GM04503 (cell line): ENCODE data around the gene PLIN3.
"Not testable (repeated sequence)": the region's sequence is repeated elsewhere in the genome, so short reads cannot be mapped to it uniquely, and the experiment has no call there.

Source experiments
- DNase-seq: peaks from one replicate; pipeline ENCODE4 v3.0.0-alpha.2; 2012; ENCODE audit warnings: low read depth

Gene PLIN3

DNA sequence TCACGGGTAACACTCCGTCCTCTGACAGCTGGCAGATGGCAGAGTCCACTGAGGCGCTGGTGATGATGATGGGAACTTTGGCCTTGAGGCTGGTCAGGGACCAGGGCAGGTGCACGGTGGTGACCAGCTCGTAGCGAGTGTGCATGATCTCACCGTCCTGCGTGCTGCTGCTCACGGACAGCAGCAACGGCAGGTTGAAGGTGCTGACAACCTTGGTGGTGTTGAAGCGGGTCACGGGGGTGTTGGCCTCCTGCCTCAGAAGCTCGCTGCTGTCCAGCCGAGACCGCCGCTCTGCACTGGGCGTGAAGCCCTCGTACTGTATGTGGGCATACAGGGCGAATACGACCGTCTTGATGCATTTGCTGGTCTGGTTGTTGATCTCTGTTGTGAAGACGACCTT, 23.6 kb upstream of the PLIN3 start:
- no peak for DNase-seq

DNA sequence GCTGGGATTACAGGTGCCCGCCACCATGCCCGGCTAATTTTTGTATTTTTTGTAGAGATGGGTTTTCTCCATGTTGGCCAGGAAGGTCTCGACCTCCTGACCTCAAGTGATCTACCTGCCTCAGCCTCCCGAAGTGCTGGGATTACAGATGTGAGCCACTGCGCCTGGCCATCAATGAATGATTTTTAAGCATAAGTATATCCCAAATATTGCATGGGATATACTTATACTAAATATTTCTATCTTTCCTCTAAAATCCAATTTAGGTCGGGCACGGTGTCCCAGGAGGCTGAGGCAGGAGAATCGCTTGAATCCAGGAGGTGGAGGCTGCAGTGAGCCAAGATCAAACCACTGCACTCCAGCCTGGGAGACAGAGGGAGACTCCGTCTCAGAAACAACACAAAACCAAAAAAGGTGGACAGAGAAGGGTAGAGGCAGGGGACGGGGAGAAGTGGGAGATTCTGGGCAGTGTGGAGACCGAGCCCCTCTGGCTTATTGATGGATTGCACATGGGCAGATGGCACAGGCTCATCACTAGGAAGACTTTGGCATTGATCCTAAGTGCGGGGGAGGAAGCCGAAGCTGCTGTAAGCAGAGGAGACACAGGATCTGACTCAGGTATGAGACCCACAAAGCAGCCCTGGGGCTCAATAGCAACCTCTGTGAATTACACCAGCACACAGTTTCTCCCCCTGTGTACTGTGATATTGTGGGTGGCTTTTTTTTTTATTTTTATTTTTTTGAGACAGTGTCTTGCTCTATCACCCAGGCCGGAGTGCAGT, 21.8 kb upstream of the PLIN3 start:
- DNase-seq: no peak

DNA sequence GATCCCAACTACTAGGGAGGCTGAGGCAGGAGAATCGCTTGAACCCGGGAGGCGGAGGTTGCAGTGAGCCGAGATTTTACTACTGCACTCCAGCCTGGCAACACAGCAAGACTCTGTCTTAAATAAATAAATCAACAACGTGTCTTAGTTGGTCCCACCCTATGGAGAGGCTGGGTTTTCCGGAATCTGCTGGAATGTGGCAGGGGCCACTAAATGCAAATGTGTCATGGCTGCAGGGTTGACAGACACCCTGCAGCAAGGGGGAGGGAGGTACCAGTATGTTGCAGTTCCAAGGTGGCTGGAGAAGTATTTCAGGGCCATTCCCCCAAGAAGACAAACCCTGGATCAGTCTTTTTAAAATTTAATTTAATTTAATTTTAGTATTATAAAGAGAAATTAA, 20.3 kb upstream of the PLIN3 start:
- DNase-seq: not testable (repeated sequence)

DNA sequence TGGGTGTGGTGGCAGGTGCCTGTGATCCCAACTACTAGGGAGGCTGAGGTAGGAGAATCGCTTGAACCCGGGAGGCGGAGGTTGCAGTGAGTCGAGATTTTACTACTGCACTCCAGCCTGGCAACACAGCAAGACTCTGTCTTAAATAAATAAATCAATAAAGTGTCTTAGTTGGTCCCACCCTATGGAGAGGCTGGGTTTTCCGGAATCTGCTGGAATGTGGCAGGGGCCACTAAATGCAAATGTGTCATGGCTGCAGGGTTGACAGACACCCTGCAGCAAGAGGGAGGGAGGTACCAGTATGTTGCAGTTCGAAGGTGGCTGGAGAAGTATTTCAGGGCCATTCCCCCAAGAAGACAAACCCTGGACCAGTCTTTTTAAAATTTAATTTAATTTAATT, 17.5 kb upstream of the PLIN3 start:
- not testable (repeated sequence) for DNase-seq

DNA sequence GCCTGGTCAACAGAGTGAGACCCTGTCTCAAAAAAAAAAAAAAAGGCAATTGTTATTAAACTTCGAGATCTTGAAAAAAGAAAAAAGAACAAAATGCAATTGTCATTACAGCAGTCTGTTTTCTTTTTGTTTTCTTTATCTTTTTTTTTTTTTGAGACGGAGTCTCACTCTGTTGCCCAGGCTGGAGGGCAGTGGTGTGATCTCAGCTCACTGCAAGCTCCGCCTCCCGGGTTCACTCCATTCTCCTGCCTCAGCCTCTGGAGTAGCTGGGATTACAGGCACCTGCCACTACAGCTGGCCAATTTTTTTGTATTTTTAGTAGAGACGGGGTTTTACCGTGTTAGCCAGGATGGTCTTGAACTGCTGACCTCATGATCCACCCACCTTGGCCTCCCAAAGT, 15.4 kb upstream of the PLIN3 start:
- DNase-seq: not testable (repeated sequence)

DNA sequence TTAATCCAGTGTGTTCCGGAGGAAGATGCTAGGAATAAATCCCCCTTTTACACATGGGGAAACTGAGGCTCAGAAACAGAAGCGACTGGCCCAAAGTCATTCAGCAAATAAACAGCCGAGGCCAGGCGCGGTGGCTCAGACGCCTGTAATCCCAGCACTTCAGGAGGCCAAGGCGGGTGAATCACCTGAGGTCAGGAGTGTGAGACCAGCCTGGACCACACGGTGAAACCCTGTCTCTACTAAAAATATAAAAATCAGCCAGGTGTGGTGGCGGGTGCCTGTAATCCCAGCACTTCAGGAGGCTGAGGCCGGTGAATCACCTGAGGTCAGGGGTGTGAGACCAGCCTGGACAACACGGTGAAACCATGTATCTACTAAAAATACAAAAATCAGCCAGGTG, 11.6 kb upstream of the PLIN3 start:
- DNase-seq: no peak

DNA sequence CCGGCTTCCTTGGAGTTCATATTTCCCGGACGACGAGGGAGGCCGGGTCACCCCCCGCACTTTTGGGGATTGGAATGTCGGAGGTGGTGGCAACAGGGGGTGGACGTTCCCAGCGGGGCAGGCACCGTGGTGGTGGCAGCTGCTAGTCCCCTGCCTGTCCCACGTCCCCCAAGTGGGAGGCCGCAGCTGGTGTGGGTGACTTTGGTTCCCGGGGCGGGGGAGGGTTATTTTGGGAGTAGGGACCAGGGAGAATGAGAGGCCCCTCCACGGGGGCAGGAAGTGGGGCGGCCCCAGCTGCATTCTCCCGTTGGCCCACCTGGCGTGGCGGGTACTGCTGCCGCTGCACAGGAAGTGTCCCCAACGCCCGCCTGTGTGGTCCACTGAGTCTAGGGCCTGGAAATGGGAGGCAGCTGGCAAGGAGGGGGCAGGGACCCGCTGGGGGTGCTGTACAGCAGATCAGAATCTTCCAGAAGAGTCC, 11.1 kb upstream of the PLIN3 start:
- DNase-seq: no peak

DNA sequence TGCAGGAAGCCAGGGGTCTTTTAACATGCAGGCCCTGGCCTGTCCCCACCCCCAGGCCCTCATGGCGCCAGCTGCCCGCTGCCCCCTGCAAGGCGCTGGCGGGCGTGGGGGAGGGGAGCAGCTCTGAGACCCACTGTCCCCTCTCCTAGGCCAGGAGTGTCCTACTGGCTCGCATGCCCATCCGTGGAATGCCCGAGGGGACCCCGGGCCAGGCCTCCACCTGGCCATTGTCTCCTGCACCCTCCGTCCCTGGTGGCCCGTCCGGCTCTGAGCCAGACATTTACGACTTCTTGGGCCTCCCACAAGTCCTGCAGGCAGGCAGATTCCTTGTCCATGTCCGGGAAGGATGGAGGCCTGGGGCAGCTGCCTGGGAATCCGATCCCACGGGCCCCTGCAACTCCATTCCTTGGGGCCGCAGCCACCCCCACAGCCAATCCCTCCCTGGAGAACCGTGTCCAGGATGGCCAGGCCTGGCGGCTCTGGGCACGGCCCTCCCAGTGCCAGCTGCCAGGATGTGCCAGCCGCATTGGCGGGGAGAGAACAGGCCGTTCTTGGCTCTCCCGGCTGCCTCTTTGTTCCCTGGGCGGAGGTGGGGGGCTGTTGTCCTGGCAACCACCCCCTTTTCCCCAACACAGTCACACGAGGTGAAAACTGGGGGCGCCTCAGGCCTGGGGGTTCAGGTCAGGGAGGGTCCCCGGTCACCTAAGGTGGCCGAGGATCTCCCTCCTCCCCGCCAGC, 10.5 kb upstream of the PLIN3 start:
- DNase-seq: no peak

DNA sequence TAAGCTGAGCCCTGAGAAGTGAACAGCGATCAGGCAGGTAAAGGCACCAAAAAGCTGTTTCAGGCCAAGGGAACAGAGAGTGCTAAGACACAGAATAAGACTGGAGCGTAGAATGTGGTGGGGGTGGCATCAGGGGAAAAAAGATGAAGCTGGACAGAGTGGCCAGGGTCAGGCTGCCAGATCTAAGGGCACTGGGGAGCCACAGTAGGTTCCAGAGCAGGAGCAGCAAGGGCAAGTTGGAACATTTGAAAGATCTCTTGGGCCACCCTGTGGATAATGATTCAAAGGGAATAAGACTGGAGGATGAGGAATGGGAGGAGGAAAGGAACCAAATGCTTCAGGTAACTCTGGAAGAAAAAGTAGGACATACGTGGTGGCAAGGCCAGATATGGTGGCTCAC, 6.5 kb upstream of the PLIN3 start:
- DNase-seq: no peak

DNA sequence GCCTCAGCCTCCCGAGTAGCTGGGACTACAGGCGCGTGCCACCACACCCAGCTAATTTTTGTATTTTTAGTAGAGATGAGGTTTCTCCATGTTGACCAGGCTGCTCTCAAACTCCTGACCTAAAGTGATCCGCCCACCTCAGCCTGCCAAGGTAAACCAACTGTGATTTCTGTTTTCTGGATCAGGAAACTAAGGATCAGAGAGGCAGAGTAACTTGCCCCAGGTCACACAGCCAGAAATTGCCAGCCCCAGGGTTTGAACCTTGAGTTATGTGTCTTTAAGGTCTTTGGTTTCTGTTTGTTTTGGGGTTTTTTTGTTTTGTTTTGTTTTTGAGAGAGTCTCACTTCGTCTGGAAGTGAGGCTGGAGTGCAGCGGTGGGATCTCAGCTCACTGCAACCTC, 4.2 kb upstream of the PLIN3 start:
- no peak for DNase-seq

DNA sequence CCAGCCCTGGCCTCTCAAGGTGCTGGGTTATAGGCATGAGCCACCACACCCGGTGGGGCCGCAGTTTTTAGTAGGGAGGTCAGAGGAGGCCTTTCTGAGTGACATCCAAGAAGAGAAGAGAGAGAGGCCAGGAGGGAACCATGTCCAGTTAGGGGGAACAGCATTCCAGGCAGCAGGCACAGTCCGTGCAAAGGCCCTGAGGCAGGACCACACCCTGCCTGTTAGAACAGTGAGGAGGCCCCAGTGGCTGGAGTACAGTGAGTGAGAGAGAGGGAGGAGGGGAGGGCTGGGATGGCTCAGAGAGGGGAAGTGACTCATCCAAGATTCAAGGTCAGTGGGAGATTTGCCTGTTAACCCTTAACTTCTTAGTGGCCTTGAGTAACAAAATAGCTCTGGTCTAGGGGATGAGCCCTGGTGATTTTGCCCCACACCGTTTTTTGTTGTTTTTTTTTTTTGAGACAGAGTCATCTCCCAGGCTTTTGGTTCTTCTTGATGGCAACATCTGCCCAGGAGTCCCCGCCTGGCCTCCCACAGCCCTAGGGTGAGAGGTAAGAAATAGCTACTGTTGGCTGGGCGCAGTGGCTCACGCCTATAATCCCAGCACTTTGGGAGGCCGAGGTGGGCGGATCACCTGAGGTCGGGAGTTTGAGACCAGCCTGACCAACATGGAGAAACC, 2.7 kb upstream of the PLIN3 start:
- peak; percentile 82 for DNase-seq

DNA sequence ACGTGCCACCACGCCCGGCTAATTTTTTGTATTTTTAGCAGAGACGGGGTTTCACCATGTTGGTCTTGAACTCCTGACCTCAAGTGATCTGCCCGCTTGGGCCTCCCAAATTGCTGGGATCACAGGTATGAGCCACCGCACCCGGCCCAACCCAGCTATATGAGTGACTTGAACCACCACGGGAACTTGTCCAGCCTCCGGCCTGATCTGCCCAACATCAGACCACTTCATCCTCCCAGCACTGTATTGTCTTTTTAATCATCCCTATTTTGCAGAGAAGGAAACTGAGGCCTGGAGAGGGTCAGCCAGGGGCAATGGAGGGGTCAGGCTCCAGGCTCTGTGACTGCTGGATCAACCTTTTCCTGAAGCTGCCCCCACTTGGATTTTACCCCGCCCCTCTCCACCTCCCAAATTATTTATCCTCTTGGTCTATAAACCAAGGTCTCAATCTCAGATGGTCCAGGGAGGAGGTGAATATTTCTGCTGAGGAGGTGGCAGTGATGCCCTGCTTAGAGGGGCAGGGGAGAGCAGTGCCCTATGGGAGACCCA, 893 bp upstream of the PLIN3 start:
- DNase-seq: no peak

DNA sequence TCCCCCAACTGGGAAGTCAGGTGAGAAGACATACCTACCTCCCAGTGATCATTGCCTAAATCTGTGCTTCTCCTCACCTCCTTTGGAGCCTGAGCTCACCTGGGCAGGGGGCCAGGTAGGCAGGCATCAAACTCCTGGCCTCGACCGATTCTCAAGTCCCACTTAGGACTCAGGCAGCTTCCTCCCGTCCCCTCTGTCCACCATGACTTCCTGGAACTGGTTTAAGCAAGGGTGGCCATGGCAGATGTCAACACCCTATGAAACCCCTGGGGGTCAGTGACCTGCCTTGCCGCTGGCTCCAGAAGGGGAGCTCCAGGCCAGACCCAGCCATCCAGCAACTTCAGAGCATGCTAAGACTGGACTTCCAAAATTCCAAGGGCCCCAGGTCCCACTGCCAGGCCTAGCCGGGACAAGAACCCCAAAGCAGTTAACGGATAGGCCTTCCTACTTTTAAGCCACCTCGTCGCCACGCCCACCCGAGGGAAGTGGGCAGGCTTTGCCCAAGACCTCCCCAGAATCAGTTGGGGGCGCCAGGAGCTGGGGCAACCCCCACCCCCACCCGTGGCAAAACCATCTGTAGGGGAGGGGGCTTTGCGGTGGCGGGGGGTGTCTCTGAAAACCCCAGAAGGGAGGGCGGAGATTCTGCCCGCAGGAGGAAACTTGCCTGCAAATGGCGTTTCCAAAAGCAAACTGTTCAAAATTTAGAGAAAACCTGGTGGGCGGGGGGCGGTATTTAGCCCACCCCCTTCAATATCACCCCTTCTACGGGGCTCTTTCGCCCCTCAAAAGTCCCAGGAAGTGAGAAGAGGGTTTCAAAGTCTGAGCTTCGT, 657 bp downstream of the PLIN3 start:
- DNase-seq: no peak

DNA sequence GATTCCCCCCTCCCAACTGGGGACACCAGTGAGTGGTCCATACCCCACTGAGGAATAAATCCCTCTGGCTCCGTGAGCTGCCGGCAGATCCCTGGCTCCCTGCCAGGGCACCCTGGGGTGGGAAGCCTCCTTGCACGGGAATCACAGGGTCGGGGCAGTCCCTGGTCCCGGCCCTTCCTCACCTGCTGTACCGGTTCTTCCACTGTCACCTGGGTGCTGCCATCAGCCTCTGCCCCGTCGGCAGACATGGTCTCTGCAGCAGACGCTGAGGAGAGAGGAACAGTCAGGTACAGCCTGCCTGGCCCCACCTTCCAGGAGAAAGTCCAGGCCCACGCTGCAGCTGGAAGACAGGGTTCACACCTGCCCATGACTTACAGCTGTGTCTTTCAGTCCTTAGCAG, 6.3 kb downstream of the PLIN3 start:
- DNase-seq: no peak

DNA sequence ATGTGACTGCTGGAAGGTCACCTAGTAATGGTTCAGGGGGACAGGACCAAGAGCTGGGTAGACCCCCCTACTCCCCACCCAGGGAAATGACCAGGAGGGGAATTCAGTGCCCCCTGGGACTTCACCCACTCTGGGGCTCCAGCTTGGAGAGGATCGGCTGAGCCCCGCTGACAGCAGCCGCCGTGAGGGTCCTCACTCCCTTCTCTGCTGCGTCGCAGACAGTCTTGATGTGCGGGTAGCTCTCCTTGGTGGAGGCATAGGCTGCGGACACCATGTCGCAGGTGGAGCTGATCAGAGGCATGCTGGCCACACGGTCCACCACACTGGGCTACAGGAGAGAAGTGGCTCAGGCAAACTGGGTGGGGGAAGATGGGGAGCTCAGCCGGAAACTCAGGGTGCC, 7.8 kb downstream of the PLIN3 start:
- DNase-seq: no peak

DNA sequence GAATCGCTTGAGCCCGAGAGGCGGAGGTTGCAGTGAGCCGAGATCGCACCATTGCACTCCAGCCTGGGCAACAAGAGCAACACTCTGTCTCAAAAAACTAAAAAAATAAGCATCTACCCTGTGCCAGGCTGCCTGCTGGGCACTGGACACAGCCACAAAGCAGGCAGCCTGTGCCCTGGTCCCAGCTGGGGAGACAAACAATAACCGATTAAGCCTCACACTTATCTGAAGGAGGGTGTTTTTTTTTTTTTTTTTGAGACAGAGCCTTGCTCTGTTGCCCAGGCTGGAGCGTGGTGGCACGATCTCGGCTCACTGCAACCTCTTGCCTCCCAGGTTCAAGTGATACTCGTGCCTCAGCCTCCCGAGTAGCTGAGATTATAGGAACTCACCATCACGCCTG, 11.0 kb downstream of the PLIN3 start:
- not testable (repeated sequence) for DNase-seq

DNA sequence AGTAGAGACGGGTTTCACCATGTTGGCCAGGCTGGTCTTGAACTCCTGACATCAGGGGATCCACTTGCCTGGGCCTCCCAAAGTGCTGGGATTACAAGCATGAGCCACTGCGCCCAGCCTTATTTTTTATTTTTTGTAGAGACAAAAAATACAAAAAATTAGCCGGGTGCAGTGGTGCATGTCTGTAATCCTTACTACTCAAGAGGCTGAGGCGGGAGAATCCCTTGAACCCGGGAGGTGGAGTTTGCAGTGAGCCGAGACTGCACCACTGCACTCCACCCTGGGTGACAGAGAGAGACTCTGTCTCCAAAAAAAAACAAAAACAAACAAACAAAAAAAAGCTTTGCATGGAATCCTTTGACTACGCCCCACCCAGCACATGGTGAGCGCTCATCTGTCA, 14.0 kb downstream of the PLIN3 start:
- DNase-seq: not testable (repeated sequence)

DNA sequence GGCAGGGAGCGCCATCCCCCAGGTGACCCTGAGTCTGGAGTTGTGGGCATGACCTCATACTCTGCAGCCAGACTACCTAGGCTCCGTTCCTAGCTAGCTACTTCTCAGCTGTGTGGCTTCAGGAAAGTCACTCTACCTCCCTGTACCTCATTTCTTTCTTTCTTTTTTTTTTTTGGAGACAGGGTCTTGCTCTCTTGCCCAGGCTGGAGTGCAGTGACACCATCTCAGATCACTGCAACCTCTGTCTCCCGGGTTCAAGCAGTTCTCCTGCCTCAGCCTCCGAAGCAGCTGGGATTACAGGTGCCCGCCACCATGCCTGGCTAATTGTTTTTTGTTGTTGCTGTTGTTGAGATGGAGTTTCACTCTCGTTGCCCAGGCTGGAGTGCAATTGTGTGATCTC, 15.0 kb downstream of the PLIN3 start:
- no peak for DNase-seq

DNA sequence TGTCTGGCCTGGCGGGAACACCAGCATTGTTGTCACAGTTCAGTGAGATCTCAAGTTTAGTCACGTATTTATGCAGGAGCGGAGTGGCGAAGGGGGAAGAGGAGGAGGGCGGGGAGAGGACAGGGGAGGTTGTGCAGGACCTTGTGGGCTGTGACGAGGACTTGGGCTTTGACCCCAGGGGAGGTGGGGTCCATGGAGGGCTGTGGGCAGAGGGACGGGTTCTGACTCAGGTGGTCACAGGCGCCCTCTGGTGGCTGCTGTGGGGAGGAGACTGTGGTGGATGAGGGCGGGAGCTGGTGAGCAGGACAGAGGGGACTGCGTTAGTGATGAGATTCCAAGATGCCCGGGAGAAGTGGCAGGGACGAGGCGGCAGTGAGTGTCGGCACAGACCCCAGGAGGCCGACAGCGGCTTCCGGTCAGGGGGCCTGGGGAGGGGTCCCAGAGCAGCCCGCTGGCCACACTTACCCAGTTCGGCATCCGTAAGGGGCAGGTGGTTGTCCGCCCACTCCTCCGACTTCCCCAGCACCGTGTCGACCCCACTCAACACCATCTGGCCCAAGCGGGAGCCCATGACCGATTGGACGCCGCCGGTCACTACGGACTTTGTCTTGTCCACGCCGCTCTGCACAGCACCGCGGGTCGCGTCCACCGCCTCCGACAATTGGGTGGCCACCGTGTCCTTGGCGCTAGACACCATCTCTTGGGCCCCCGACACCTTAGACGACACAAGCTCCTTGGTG, 15.7 kb downstream of the PLIN3 start:
- no peak for DNase-seq

DNA sequence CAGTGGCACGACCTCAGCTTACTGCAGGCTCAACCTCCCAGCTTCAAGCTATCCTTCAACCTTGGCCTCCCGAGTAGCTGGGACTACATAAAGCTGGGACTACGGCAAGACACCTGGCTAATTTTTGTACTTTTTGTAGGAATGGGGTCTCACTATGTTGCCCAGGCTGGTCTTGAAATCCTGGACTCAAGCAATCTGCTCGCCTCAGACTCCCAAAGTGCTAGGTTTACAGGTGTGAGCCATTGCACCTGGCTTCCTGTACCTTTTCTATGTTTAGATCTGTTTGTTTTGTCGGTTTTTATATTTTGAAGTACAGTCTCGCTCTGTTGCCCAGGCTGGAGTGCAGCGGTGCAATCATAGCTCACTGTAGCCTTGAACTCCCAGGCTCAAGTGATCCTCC, 18.4 kb downstream of the PLIN3 start:
- DNase-seq: no peak
